Measurements from ENCODE around the gene OR9A2.

GRCh38 chr7:143003393-143004051 is 23.4 kb downstream of the OR9A2 start:
- TF ChIP-seq CTCF (IDR thresholded peaks at IDR 0.05) (peak; percentile 98), ZFX (IDR thresholded peaks at IDR 0.05; ENCODE audit: borderline replicate concordance) (no peak)
